ENCODE data around the gene CTNNA3.

DNA sequence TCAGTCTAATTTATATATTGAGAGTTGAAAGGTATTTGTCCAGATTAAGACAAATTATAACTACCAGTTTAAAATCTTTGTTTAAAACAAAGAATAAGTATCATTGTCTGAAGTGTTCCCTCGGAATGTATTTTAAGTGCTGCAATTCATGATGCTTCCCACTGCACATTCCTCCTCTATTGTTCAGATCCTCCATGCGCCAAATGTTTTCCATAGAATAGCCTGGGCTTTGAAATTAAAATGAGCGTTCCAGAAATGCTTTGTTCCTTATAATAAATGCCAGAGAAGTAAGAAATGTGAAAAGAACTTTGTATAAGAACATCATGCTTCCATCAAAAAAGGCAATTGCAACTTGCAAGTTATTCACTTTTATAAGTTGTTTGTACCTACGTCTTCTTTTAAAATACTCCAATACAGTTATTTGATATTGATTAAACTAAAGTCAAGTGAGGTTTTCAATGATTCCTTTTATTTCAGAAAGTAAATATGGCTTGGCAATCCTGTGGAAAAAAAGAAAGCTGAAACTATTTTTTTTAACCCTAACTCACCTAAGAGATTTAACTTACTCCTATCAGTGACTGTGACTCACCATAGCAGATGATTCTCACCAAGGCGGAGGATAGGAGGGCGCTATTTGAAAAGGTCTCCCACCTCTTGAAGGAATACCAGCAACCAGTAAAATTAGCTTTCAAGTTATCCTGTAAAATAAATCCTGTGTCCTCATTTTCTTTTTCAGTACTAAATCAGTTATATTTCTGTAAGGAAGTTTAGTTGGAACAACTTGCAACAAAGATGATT lies 85.8 kb downstream of the CTNNA3 start:
- TF ChIP-seq, protein P1, sequence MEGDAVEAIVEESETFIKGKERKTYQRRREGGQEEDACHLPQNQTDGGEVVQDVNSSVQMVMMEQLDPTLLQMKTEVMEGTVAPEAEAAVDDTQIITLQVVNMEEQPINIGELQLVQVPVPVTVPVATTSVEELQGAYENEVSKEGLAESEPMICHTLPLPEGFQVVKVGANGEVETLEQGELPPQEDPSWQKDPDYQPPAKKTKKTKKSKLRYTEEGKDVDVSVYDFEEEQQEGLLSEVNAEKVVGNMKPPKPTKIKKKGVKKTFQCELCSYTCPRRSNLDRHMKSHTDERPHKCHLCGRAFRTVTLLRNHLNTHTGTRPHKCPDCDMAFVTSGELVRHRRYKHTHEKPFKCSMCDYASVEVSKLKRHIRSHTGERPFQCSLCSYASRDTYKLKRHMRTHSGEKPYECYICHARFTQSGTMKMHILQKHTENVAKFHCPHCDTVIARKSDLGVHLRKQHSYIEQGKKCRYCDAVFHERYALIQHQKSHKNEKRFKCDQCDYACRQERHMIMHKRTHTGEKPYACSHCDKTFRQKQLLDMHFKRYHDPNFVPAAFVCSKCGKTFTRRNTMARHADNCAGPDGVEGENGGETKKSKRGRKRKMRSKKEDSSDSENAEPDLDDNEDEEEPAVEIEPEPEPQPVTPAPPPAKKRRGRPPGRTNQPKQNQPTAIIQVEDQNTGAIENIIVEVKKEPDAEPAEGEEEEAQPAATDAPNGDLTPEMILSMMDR (IDR thresholded peaks at IDR 0.05): no peak
- no peak for TF ChIP-seq POLR2A (IDR thresholded peaks at IDR 0.05)
